ENCODE results near the gene CYTH3.

CYTH3 gene

DNA sequence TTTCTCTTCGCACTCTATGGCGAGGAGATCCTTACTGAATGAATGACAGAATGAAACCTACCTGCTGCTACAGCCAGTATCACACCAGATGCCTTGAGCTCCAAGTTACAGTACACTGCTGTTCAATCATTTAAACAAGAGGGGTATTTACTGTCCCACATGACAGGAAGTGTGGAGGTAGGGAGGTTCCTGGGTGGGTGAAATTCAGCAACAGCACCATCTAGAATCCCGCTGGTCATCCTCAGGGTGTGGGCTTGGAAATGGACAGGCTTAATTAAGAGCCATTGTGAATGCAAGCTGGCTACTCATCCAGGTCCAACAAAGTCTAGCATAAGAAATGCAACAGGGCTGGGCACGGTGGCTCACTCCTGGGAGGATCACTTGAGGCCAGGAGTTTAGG lies 14.7 kb downstream of the CYTH3 start:
- no peak for DNase-seq (ENCODE audit: low read depth)
- TF ChIP-seq, protein P1, sequence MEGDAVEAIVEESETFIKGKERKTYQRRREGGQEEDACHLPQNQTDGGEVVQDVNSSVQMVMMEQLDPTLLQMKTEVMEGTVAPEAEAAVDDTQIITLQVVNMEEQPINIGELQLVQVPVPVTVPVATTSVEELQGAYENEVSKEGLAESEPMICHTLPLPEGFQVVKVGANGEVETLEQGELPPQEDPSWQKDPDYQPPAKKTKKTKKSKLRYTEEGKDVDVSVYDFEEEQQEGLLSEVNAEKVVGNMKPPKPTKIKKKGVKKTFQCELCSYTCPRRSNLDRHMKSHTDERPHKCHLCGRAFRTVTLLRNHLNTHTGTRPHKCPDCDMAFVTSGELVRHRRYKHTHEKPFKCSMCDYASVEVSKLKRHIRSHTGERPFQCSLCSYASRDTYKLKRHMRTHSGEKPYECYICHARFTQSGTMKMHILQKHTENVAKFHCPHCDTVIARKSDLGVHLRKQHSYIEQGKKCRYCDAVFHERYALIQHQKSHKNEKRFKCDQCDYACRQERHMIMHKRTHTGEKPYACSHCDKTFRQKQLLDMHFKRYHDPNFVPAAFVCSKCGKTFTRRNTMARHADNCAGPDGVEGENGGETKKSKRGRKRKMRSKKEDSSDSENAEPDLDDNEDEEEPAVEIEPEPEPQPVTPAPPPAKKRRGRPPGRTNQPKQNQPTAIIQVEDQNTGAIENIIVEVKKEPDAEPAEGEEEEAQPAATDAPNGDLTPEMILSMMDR (IDR thresholded peaks at IDR 0.05; ENCODE audit: low read depth, low read length, missing control alignments), result no peak
- H3K4me3 ChIP-seq (ENCODE audit: low read depth, low read length), result no peak overlapping the region

DNA sequence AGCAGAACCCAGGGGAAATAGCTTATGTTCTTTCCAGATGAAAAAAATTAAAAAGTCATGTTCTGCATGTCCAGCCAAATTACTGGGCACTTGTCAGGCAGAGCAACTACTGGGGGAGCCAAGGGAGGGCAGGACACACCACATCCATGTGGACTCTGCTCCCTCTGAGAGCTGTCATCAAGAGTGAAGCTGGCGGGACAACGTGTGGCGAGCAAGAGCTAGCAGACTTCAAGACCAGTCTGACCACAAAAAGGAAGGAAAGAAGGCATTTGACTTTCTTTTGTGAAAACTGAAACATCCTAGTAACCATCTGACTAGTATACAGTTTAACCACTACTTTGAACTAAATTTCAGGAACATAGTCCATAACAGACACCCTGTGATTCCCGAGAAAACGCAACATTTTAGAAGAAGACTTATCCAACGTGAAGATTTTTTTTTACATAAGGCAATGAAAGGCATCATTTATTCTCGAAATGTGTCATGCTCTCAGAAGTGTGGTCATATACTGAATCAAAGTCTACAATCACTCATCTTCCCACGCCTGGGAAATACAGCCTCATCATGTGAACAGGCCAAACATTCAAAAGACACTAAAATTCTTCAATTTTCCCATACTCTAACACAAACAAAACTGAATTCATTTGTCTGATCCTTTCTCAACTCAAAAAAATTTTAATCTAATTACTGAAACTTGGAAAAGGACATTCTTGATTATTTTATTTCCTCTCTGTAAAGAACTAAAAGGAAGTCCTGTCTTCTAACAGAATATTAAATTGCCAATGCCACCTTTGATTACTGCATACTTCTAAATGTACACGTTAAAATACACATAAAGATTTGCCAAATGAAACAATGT lies 15.5 kb downstream of the CYTH3 start:
- TF ChIP-seq, protein P1 (IDR thresholded peaks at IDR 0.05; ENCODE audit: low read depth, low read length, missing control alignments), result no peak
- H3K4me3 ChIP-seq (ENCODE audit: low read depth, low read length), result no peak overlapping the region
- peak; percentile 54 for DNase-seq (ENCODE audit: low read depth)

DNA sequence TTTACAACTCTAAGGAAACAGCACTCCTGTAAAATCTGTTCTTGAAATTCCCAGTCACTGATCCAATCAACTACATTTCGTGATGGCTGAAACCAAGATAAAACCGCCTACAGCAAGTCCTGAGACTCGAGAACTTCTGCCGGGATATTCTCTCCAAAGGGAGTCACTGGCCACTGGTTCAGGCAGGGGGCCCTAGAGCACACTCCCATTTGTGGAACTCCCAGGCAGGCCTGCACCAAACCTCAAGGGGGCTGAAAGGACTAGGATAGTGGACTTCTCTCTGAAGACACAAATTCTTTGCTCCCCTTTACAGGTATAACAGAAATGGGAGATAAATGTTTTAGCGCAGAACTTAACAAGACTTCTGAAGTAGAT lies 16.3 kb downstream of the CYTH3 start:
- no peak for DNase-seq (ENCODE audit: low read depth)
- H3K4me3 ChIP-seq (ENCODE audit: low read depth, low read length), result no peak overlapping the region
- TF ChIP-seq, protein P1 (IDR thresholded peaks at IDR 0.05; ENCODE audit: low read depth, low read length, missing control alignments), result no peak

DNA sequence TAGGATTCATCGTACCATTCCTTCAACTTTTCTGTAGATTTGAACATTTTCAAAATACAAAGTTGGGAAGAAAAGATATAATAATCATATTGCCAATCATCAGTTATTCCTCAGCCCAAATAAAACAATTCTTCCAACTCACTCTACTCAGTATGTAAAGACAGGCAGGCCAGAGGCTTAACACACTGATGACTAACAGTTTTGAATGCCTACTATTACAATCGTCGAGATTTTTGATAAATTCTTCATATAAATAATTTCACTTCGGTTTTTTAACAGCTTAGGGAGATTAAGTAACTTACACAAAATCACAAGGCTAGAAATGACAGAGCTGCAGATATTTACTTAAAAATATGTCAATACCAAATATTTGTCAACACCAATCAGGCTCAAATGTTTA lies 17.6 kb downstream of the CYTH3 start:
- TF ChIP-seq, protein P1 (IDR thresholded peaks at IDR 0.05; ENCODE audit: low read depth, low read length, missing control alignments), result no peak
- DNase-seq (ENCODE audit: low read depth), result no peak
- no peak overlapping the region for H3K4me3 ChIP-seq (ENCODE audit: low read depth, low read length)

DNA sequence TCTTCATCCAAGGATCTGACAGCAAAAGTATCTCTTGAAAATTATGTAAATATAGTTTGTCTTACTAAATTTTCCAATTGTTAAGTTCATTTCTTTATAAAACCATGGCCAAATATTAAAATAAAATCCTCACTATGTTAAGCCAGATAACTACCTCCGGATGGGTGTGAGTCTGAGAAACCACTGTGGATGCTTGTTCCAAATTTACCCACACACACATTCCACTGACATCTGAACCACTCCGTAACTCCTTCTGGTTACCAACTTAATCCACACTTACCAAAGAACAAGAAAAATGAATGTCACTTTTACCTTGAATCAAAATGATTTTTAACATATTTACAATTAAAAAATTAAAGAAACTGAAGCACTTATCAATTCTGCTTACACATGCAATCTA lies 19.7 kb downstream of the CYTH3 start:
- H3K4me3 ChIP-seq (ENCODE audit: low read depth, low read length), result no peak overlapping the region
- no peak for DNase-seq (ENCODE audit: low read depth)
- TF ChIP-seq, protein P1 (IDR thresholded peaks at IDR 0.05; ENCODE audit: low read depth, low read length, missing control alignments), result no peak

DNA sequence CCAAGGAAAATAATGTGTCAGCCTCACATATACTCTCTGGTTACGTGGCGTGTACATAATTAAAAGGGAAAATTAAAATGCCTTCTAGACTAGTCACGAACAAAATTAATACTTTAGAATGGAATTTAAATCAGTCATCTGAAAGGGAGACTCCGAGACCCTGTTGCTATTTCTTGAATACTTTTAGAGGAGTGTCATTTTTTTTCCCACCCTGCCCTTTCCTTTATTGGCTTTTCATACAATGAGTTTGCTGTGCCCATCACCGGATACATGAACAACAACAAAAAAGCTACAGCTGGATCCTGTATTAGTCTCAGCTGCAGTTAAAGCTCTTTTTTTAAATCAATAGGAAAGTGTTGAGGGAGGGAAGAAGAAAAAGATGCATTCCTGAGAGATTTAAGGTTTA lies 20.1 kb downstream of the CYTH3 start:
- DNase-seq (ENCODE audit: low read depth), result no peak
- no peak overlapping the region for H3K4me3 ChIP-seq (ENCODE audit: low read depth, low read length)
- TF ChIP-seq, protein P1 (IDR thresholded peaks at IDR 0.05; ENCODE audit: low read depth, low read length, missing control alignments), result no peak

DNA sequence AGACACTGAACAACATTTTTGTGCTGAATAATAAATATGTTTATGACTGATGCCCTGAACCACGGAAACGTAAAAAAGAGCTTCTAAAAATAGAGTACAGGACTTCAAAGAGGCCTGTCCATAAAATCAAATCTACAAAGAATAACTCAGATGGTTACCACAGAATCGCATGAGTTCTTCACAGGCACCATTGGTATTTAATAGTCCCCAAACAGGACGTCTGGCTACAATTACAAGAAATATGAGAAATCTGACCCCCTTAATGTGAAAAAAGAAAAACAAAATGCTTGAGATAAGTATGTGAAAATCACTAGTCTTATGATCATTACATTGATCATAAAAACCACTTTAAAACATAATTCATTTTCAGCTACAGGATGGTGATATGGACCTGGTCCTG lies 20.8 kb downstream of the CYTH3 start:
- no peak for DNase-seq (ENCODE audit: low read depth)
- TF ChIP-seq, protein P1 (IDR thresholded peaks at IDR 0.05; ENCODE audit: low read depth, low read length, missing control alignments), result no peak
- H3K4me3 ChIP-seq (ENCODE audit: low read depth, low read length), result no peak overlapping the region

All from GM12864 (cell line).